Measurements from ENCODE around the gene TRIM67.

Gene TRIM67

GRCh38 chr1:231238298-231238697, 76.4 kb downstream of the TRIM67 start:
- DNase-seq = no peak

GRCh38 chr1:231240531-231240882, 78.6 kb downstream of the TRIM67 start:
- no peak for DNase-seq

- DNase-seq = peak; percentile 94
These were observed 79.3 kb downstream of the TRIM67 start, which contains the start of gene GNPAT for GRCh38 chr1:231240883-231241735. GNPAT (plus strand) TSS chr1:231241212; CDS start chr1:231241379, 167 bp downstream.

GRCh38 chr1:231241750-231242149, 79.9 kb downstream of the TRIM67 start:
- no peak for DNase-seq

GRCh38 chr1:231242516-231243198, 80.8 kb downstream of the TRIM67 start:
- DNase-seq = no peak

GRCh38 chr1:231248778-231249177, 86.9 kb downstream of the TRIM67 start:
- no peak for DNase-seq

GRCh38 chr1:231252336-231252735, 90.5 kb downstream of the TRIM67 start:
- no peak for DNase-seq

- no peak for DNase-seq
These were observed 98.5 kb downstream of the TRIM67 start for GRCh38 chr1:231260351-231260750.

- no peak for DNase-seq
These were observed 102.8 kb downstream of the TRIM67 start for GRCh38 chr1:231264642-231265041.

- DNase-seq = no peak
These were observed 103.5 kb downstream of the TRIM67 start for GRCh38 chr1:231265379-231265778.

GRCh38 chr1:231266811-231267322, 105.0 kb downstream of the TRIM67 start:
- DNase-seq = no peak

Data from eye (tissue), 1 donor.